Liver (tissue), 9 donors: ENCODE measurements around the gene TDRD5. TPM values are rescaled to one million over a fixed set of nuclear protein-coding genes. Genes with fewer than 3 reads are reported as not detected.

Source experiments
- DNase-seq: peaks from one replicate; pipeline ENCODE4 v3.0.0-alpha.2; 2017; ENCODE audit warnings: low spot score
- H3K27ac ChIP-seq, 2 donors: one replicate each; pipeline ENCODE4 v1.7.0; 2013; ENCODE audit warnings: inconsistent platforms in 2 of 2, low read length in 2 of 2, control low read depth in 1 of 2, low read depth in 1 of 2, mild to moderate bottlenecking in 1 of 2
- H3K27me3 ChIP-seq, 4 donors: one replicate each; pipeline versions ENCODE4 v1.6.1 to v1.7.0; 2013; ENCODE audit warnings: low read length in 3 of 4, inconsistent platforms in 1 of 4, mild to moderate bottlenecking in 1 of 4, moderate library complexity in 1 of 4; ENCODE audit not compliant: control insufficient read depth in 4 of 4, insufficient read depth in 4 of 4
- H3K36me3 ChIP-seq, 4 donors: one replicate each; pipeline versions ENCODE4 v1.6.1 to v1.7.0; 2013; ENCODE audit warnings: low read length in 3 of 4, mild to moderate bottlenecking in 3 of 4, low read depth in 1 of 4, moderate library complexity in 1 of 4; ENCODE audit not compliant: control insufficient read depth in 4 of 4, insufficient read depth in 3 of 4
- H3K4me1 ChIP-seq, 4 donors: one replicate each; pipeline versions ENCODE4 v1.6.1 to v1.7.0; 2013; ENCODE audit warnings: low read length in 3 of 4, mild to moderate bottlenecking in 3 of 4, moderate library complexity in 1 of 4; ENCODE audit not compliant: control insufficient read depth in 4 of 4, insufficient read depth in 4 of 4
- H3K4me3 ChIP-seq, 3 donors: one replicate each; pipeline versions ENCODE4 v1.6.1 to v1.7.0; 2013; ENCODE audit warnings: low read length in 3 of 3, control low read depth in 1 of 3, low read depth in 1 of 3, mild to moderate bottlenecking in 1 of 3
- H3K9ac ChIP-seq, 2 donors: one replicate each; pipeline ENCODE4 v1.7.0; 2013; ENCODE audit warnings: low read length in 2 of 2, mild to moderate bottlenecking in 2 of 2, moderate library complexity in 2 of 2, control low read depth in 1 of 2, low read depth in 1 of 2
- H3K9me3 ChIP-seq, 4 donors: one replicate each; pipeline versions ENCODE4 v1.6.1 to v1.7.0; 2013; ENCODE audit warnings: low read length in 3 of 4; ENCODE audit not compliant: control insufficient read depth in 4 of 4
- CTCF ChIP-seq: fragments of 150-350 bp; IDR thresholded peaks from 2 replicates; pipeline ENCODE4 v1.5.1; 2017; ENCODE audit warnings: improper control_type of control experiment, low read depth, low read length; ENCODE audit not compliant: missing input control
- FOXA2 ChIP-seq: IDR thresholded peaks from 2 replicates; pipeline ENCODE4 v1.6.1; 2016; ENCODE audit warnings: antibody characterized with exemption
- HNF4A ChIP-seq, 2 donors: conservative IDR thresholded peaks; 2 replicates each; pipeline ENCODE4 v1.6.1; 2016; ENCODE audit warnings: antibody characterized with exemption in 2 of 2, mild to moderate bottlenecking in 2 of 2
- HNF4G ChIP-seq: IDR thresholded peaks from 2 replicates; pipeline ENCODE4 v1.6.1; 2016; ENCODE audit warnings: antibody characterized with exemption
- JUND ChIP-seq, 2 donors: IDR thresholded peaks; 2 replicates each; pipeline ENCODE4 v1.6.1; 2016; ENCODE audit warnings: antibody characterized with exemption in 2 of 2
- MAX ChIP-seq: IDR thresholded peaks from 2 replicates; pipeline ENCODE4 v1.6.1; 2016; ENCODE audit warnings: antibody characterized with exemption
- NR2F2 ChIP-seq: IDR thresholded peaks from 2 replicates; pipeline ENCODE4 v1.6.1; 2016; ENCODE audit warnings: antibody characterized with exemption
- RAD21 ChIP-seq, 2 donors: IDR thresholded peaks; 2 replicates each; pipeline ENCODE4 v1.6.1; 2016; ENCODE audit warnings: antibody characterized with exemption in 2 of 2, mild to moderate bottlenecking in 2 of 2
- REST ChIP-seq: IDR thresholded peaks from 2 replicates; pipeline ENCODE4 v1.6.1; 2016; ENCODE audit warnings: antibody characterized with exemption, mild to moderate bottlenecking
- RXRA ChIP-seq, 2 donors: IDR thresholded peaks; 2 replicates each; pipeline ENCODE4 v1.6.1; 2017 to 2018; ENCODE audit warnings: antibody characterized with exemption in 2 of 2, mild to moderate bottlenecking in 1 of 2
- ZBTB33 ChIP-seq: IDR thresholded peaks from 2 replicates; pipeline ENCODE4 v1.6.1; 2016; ENCODE audit warnings: antibody characterized with exemption
- WGBS: extraction: QIAGEN DNeasy Blood & Tissue Kit; methylation state at CpG from one replicate; pipeline ENCODE4 v1.1.7; 2013; 5-methylcytosine and 5-hydroxymethylcytosine counted together
- polyA plus RNA-seq, 2 donors: library from polyadenylated mRNA; stranded (reverse) in 1 of 2; unstranded in 1 of 2; fragments of 200-250 nt in 1 of 2; fragments of >200 nt in 1 of 2; fragmentation: Nextera tagmentation in 1 of 2; extraction: Ambion mirVana in 1 of 2; gene quantifications; one replicate each; pipeline versions ENCODE4 v1.2.1 to v1.2.3, GENCODE V29; 2013 to 2015
- total RNA-seq, 2 donors: library from RNA; depleted of rRNA; stranded (reverse); fragments of >200 nt; gene quantifications; one replicate each; pipeline ENCODE4 v1.2.3, GENCODE V29; 2014
- donor health status: healthy.
- donor health status: healthy.
- donor health status: healthy.
- donor health status: healthy.
- donor health status: healthy.

TDRD5 gene
- total and polyA plus RNA-seq, 4 donors, result not detected

- DNase-seq, result no peak
- Histone ChIP-seq H3K27ac (no peak overlapping the region), H3K4me1 (no peaks in the 10 kb centered on the region), H3K9me3 (peaks cover 0 to 5% (median 2%) of the 10 kb centered on the region in 4 donors), H3K9ac (no peak overlapping the region), H3K27me3 (peaks cover 0 to 3% (median 1%) of the 10 kb centered on the region in 4 donors), H3K36me3 (no peaks in the 10 kb centered on the region), H3K4me3 (no peak overlapping the region)
- TF ChIP-seq HNF4G (no peak), RAD21 (IDR thresholded peaks at IDR 0.05) (no peak), REST (no peak), JUND (IDR thresholded peaks at IDR 0.05) (no peak), ZBTB33 (no peak), FOXA2 (no peak)
- 88% methylated on average over 1 of the region's 1 CpG for WGBS
These were observed 9.5 kb downstream of the TDRD5 start for GRCh38 chr1:179601093-179601492.

GRCh38 chr1:179612361-179612760, 20.7 kb downstream of the TDRD5 start:
- H3K27me3 ChIP-seq, result peaks cover 0 to 8% (median 0%) of the 10 kb centered on the region in 4 donors
- no peak for DNase-seq
- WGBS, result 77% methylated on average over 3 of the region's 3 CpGs
- no peaks in the 10 kb centered on the region for H3K36me3 ChIP-seq
- no peak overlapping the region for H3K4me3 ChIP-seq
- no peak for TF ChIP-seq NR2F2
- H3K27ac ChIP-seq, result no peak overlapping the region
- no peaks in the 10 kb centered on the region for H3K9me3 ChIP-seq
- H3K4me1 ChIP-seq, result no peaks in the 10 kb centered on the region
- H3K9ac ChIP-seq, result no peak overlapping the region

GRCh38 chr1:179630719-179631118, 39.1 kb downstream of the TDRD5 start:
- Histone ChIP-seq H3K4me1 (no peaks in the 10 kb centered on the region), H3K9me3 (no peaks in the 10 kb centered on the region), H3K9ac (no peak overlapping the region), H3K36me3 (no peaks in the 10 kb centered on the region), H3K27ac (no peak overlapping the region), H3K4me3 (no peak overlapping the region), H3K27me3 (no peaks in the 10 kb centered on the region)
- WGBS, result 86% methylated on average over 2 of the region's 2 CpGs
- no peak for DNase-seq
- TF ChIP-seq HNF4A (conservative IDR thresholded peaks at IDR 0.05), result no peak
- TF ChIP-seq CTCF, result no peak
- no peak for TF ChIP-seq MAX
- TF ChIP-seq JUND (IDR thresholded peaks at IDR 0.05), result no peak
- no peak for TF ChIP-seq RXRA (IDR thresholded peaks at IDR 0.05)
